Measurements from ENCODE around the gene ITGA1. TPM values are rescaled to one million over a fixed set of nuclear protein-coding genes. Genes with fewer than 3 reads are reported as not detected.

The ITGA1 gene
- total and polyA plus RNA-seq, 2 of the 13 experiments (the other 11 are each of a cell fraction or from before 2014, with no cell fraction given) = 23.1 to 28.6 TPM

- peak; percentile 87; the same call in 1 of the 2 replicates for TF ChIP-seq ZXDC (CRISPR knock-in tag; IDR thresholded peaks at IDR 0.05)
- TF ChIP-seq ZNF781 (CRISPR knock-in tag; IDR thresholded peaks at IDR 0.05; ENCODE audit: borderline replicate concordance, not compliant biosample characterization) = no peak
- TF ChIP-seq NFKB2 (CRISPR knock-in tag; IDR thresholded peaks at IDR 0.05; ENCODE audit: borderline replicate concordance) = peak; percentile 71; the same call in 1 of the 2 replicates
- TF ChIP-seq PRPF4 (IDR thresholded peaks at IDR 0.05; ENCODE audit: low read depth, low read length, poor library complexity, severe bottlenecking) = no peak
- no peak for TF ChIP-seq BORCS8-MEF2B (CRISPR knock-in tag; IDR thresholded peaks at IDR 0.05)
- TF ChIP-seq NCOA1 (CRISPR knock-in tag; IDR thresholded peaks at IDR 0.05) = no peak
- TF ChIP-seq ZNF296 (CRISPR knock-in tag; conservative IDR thresholded peaks at IDR 0.05) = no peak; the same call in 1 of the 2 replicates
- 0 out of 2 replicates have a peak, but pooled peaks have one; percentile 86 for TF ChIP-seq ARID2 (CRISPR knock-in tag; IDR thresholded peaks at IDR 0.05; ENCODE audit: borderline replicate concordance)
- no peak for TF ChIP-seq TBX3 (IDR thresholded peaks at IDR 0.05; ENCODE audit: borderline replicate concordance)
- TF ChIP-seq KLF13 (CRISPR knock-in tag; IDR thresholded peaks at IDR 0.05) = no peak
- TF ChIP-seq HOXA7 (CRISPR knock-in tag; IDR thresholded peaks at IDR 0.05) = no peak
- no peak for TF ChIP-seq NFIC (IDR thresholded peaks at IDR 0.05; ENCODE audit: low read length)
- TF ChIP-seq GPN1 (CRISPR knock-in tag; IDR thresholded peaks at IDR 0.05; ENCODE audit: borderline replicate concordance) = no peak
- no peak for TF ChIP-seq NR2F2 (IDR thresholded peaks at IDR 0.05; ENCODE audit: borderline replicate concordance, low read depth)
- no peak for TF ChIP-seq SUZ12 (IDR thresholded peaks at IDR 0.05; ENCODE audit: low read depth, low read length)
- TF ChIP-seq TEF (CRISPR knock-in tag; IDR thresholded peaks at IDR 0.05) = no peak
- TF ChIP-seq MBNL3 (CRISPR knock-in tag; conservative IDR thresholded peaks at IDR 0.05) = no peak
- TF ChIP-seq SMARCC2 (IDR thresholded peaks at IDR 0.05) = no peak
- TF ChIP-seq RNF2 (conservative IDR thresholded peaks at IDR 0.05; ENCODE audit: low read depth) = no peak
- 0 out of 2 replicates have a peak, but pooled peaks have one; percentile 55 for TF ChIP-seq KDM5A (IDR thresholded peaks at IDR 0.05; ENCODE audit: borderline replicate concordance, low read length)
- no peak for TF ChIP-seq CCAR2 (optimal IDR thresholded peaks at IDR 0.05; ENCODE audit: low read depth, low read length)
- TF ChIP-seq NFKBIZ (CRISPR knock-in tag; IDR thresholded peaks at IDR 0.05) = no peak
- TF ChIP-seq GATAD1 (CRISPR knock-in tag; IDR thresholded peaks at IDR 0.05) = peak; percentile 33; the same call in 1 of the 2 replicates
- TF ChIP-seq ZNF557 (CRISPR knock-in tag; IDR thresholded peaks at IDR 0.05) = no peak
- no peak for TF ChIP-seq FOXJ3 (CRISPR knock-in tag; IDR thresholded peaks at IDR 0.05; ENCODE audit: borderline replicate concordance)
- TF ChIP-seq ZNF350 (CRISPR knock-in tag; IDR thresholded peaks at IDR 0.05; ENCODE audit: borderline replicate concordance, low read depth) = no peak
- no peak for TF ChIP-seq ETV6 (CRISPR knock-in tag; conservative IDR thresholded peaks at IDR 0.05)
- peak; percentile 27; the same call in 1 of the 2 replicates for TF ChIP-seq KAT8 (CRISPR knock-in tag; IDR thresholded peaks at IDR 0.05)
- TF ChIP-seq RFXANK (CRISPR knock-in tag; IDR thresholded peaks at IDR 0.05) = 0 out of 2 replicates have a peak, but pooled peaks have one; percentile 49
- TF ChIP-seq JUNB (CRISPR knock-in tag; IDR thresholded peaks at IDR 0.05; ENCODE audit: borderline replicate concordance) = no peak
Measured at GRCh38 chr5:52989025-52989780, 201.5 kb downstream of the ITGA1 start, which contains the start of gene ITGA2 (continued).

All from HepG2 (cell line).